Spinal cord (tissue), 10 donors: ENCODE measurements around the gene KCNJ15. TPM values are rescaled to one million over a fixed set of nuclear protein-coding genes. Genes with fewer than 3 reads are reported as not detected.
A peak's percentile ranks its signal among the peaks of the same experiment; 100 is the strongest.

Experiments used
- DNase-seq, 6 donors: peaks; one replicate each; pipeline versions ENCODE4 v3.0.0 to v3.0.0-alpha.2; 2013 to 2015; ENCODE audit warnings: low spot score in 6 of 6, low read depth in 4 of 6
- H3K27ac ChIP-seq: one replicate; pipeline ENCODE4 v1.5.1; 2013; ENCODE audit warnings: low read depth, low read length, control low read depth
- H3K27me3 ChIP-seq: one replicate; pipeline ENCODE4 v1.6.1; 2013; ENCODE audit warnings: low read length; ENCODE audit not compliant: control insufficient read depth, insufficient read depth
- H3K36me3 ChIP-seq: one replicate; pipeline ENCODE4 v1.6.1; 2013; ENCODE audit warnings: low read length; ENCODE audit not compliant: control insufficient read depth, insufficient read depth
- H3K4me1 ChIP-seq: one replicate; pipeline ENCODE4 v1.6.1; 2013; ENCODE audit warnings: low read length; ENCODE audit not compliant: control insufficient read depth, insufficient read depth
- H3K4me3 ChIP-seq: one replicate; pipeline ENCODE4 v1.5.1; 2013; ENCODE audit warnings: low read depth, low read length, control low read depth
- H3K9me3 ChIP-seq: one replicate; pipeline ENCODE4 v1.6.1; 2013; ENCODE audit warnings: low read length; ENCODE audit not compliant: control insufficient read depth, insufficient read depth
- WGBS: methylation state at CpG from one replicate; pipeline ENCODE4 v1.1.5; 2013; ENCODE audit warnings: missing lambda C conversion rate; ENCODE audit not compliant: insufficient coverage; 5-methylcytosine and 5-hydroxymethylcytosine counted together
- polyA plus RNA-seq, 2 donors: library from polyadenylated mRNA; unstranded; fragments of 120-200 nt; gene quantifications; one replicate each; pipeline ENCODE4 v1.2.1, GENCODE V29; 2013; ENCODE audit not compliant: insufficient read length in 2 of 2
- total RNA-seq, 2 donors: library from RNA; depleted of rRNA in 1 of 2; stranded (reverse); fragments of 120-200 nt in 1 of 2; fragments of >200 nt in 1 of 2; gene quantifications; one replicate each; pipeline versions ENCODE4 v1.2.3 to v1.2.4, GENCODE V29; 2013 to 2014
- donor health status: healthy.

KCNJ15 gene
- total and polyA plus RNA-seq, 4 donors = 0.11 to 1.9 (median 1.2) TPM

GRCh38 chr21:38301321-38302214, 44.8 kb downstream of the KCNJ15 start:
- no peaks in the 10 kb centered on the region for H3K9me3 ChIP-seq
- H3K27me3 ChIP-seq = no peaks in the 10 kb centered on the region
- H3K4me1 ChIP-seq = peaks cover 8% of the 10 kb centered on the region
- peak in 1 of 6 donors; percentile 36 for DNase-seq
- no peak overlapping the region for H3K4me3 ChIP-seq
- H3K27ac ChIP-seq = no peak overlapping the region
- no peaks in the 10 kb centered on the region for H3K36me3 ChIP-seq
- 81% methylated on average over 4 of the region's 15 CpGs for WGBS

GRCh38 chr21:38303300-38303699, 46.5 kb downstream of the KCNJ15 start:
- H3K4me3 ChIP-seq = no peak overlapping the region
- no peaks in the 10 kb centered on the region for H3K36me3 ChIP-seq
- 27% methylated on average over 2 of the region's 3 CpGs for WGBS
- H3K9me3 ChIP-seq = no peaks in the 10 kb centered on the region
- no peaks in the 10 kb centered on the region for H3K4me1 ChIP-seq
- no peak for DNase-seq
- no peak overlapping the region for H3K27ac ChIP-seq
- H3K27me3 ChIP-seq = no peaks in the 10 kb centered on the region

DNA sequence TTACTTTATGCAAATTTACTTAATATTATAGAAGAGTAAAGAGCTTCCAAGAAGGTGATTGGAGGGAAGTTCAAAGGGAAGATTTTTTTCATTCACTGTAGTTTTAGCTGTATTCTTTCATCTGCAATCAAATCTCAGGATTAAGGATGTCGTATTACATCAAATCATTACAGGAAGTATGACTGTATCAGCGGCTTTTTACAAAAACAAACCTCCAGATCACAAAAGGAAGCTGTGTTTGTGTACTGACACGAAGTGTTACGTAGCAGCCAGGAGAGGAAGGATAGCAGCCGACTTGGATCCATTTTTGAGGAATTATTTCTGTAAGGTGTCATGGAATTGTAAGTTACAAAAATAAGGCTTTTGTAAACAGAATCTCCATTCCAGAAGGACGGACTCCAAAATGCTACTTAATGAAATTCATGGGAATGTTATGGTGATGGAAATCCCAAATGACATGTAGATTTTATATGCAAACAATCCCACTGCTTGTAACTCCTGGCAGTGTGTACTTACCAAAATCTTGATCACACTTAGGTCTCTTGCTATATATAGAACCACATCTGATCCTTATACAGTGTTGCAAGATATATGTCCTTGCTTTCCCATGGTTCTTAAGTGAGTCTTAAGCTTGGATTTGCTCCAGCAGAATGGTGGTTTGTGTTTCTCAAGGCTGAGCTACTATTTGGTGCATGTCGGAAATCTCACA, 49.8 kb downstream of the KCNJ15 start:
- no peak overlapping the region for H3K27ac ChIP-seq

DNA sequence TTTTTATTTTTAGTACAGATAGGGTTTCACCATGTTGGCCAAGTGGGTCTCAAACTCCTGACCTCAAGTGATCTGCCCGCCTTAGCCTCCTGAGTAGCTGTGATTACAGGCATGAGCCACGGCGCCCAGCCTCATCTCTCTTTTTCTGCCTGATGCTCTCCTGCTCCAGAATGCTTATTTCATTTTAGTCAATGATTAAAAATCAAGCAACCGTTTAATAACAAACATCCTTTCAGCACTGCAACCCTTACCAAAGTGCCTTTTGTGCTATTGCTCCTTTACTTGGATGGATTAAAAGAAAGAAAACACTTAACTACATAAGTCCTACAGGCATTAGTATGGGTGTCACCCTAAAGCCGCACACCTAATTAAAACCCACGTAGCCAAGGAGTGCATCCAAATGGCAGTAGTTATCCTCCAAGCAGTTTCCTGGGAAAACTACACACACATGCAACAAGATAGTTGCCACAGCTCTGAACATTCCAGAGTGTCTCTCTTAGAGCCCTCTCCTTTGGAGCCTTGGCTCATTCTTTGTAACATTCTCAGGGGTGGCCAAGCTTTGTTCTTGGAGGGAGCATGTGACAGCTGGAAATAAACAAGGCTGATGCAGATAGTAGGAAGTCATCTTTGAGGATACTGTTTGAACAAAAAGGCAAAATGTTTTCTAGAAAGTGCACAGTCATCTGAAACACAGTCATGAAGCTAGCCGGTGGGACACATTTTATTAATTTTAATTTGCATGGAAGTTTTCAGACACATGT, 51.2 kb downstream of the KCNJ15 start:
- no peak overlapping the region for H3K27ac ChIP-seq
- no peak for DNase-seq
- 72% methylated on average over 4 of the region's 7 CpGs for WGBS

More for the DNA sequence above, 49.8 kb downstream of the KCNJ15 start:
- 100% methylated on average over 1 of the region's 7 CpGs for WGBS
- Histone ChIP-seq H3K36me3 (no peaks in the 10 kb centered on the region), H3K27me3 (no peaks in the 10 kb centered on the region), H3K4me3 (no peak overlapping the region), H3K9me3 (no peaks in the 10 kb centered on the region), H3K4me1 (no peaks in the 10 kb centered on the region)
- no peak for DNase-seq

DNA sequence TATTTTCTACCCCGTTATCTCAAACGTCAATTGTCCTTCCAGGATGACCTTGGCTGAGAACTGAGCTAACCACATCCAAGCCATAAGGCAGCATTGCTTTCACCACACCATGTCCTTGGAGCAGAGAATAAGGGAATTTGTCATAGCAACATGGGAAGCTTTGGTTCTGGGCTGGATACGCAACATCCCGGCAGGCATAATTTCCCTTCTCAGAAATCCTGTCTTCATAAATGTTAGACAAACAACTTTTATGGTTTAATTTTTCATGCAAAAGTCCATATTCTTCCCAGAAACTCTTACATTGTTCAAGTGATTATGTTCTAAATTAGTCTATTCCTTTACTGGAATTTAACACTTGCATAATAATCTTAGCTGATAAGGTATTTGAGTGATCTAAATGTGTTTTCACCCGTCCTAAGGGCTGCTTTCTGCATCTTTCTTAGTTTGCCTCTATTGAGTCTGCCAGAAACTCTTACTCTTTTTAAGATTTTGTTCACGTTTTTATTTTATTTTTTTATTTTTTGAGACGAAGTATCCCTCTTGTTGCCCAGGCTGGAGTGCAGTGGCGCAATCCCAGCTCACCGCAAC, 51.8 kb downstream of the KCNJ15 start:
- Histone ChIP-seq H3K4me3 (no peak overlapping the region), H3K27me3 (no peaks in the 10 kb centered on the region), H3K4me1 (no peaks in the 10 kb centered on the region), H3K36me3 (no peaks in the 10 kb centered on the region), H3K27ac (no peak overlapping the region), H3K9me3 (no peaks in the 10 kb centered on the region)
- no peak for DNase-seq
- 90% methylated on average over 2 of the region's 9 CpGs for WGBS

More for the DNA sequence above, 51.2 kb downstream of the KCNJ15 start:
- no peaks in the 10 kb centered on the region for H3K27me3 ChIP-seq
- H3K4me3 ChIP-seq = no peak overlapping the region
- H3K9me3 ChIP-seq = no peaks in the 10 kb centered on the region
- H3K36me3 ChIP-seq = no peaks in the 10 kb centered on the region
- H3K4me1 ChIP-seq = no peaks in the 10 kb centered on the region

DNA sequence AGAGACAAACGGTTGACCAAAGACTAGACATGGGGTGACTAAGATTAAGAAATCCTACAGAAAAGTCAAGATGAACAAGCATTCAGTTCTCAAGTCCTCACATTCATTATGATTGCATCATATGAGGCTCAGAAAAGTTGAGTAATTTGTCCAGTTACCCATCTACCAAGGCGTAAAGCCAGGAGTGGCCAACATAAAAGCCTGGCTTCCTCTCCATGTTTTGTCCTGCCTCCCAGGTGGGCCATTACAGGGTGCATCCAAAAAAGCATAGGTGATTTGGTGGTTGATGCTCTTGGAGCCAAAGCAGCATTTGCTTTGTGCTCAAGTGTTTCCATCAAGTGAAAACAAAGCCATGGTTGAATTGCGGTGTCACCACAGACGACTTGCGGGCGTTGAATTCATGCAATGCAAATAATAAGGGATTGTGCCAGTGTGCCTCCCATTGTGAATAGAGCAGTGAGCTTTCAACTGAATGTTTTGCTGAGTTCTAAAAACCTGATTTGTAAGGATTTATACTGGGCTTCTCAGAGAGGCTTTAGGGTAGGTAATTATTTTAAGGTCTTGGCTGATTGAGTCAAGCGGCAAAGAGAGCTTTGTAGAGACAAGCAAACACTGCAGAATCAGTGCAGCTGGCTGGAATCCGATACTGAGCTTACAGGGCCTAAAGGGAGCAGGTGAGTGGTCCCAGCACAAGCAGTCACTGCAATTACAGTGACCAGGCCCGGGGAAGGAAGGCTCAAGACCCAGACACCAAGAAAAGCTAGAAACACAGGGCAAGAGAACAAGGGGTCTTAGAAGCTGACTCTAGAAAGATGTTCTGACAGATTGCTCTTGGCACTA, 54.1 kb downstream of the KCNJ15 start:
- Histone ChIP-seq H3K4me3 (no peak overlapping the region), H3K27me3 (no peaks in the 10 kb centered on the region), H3K4me1 (peaks cover 2% of the 10 kb centered on the region), H3K27ac (no peak overlapping the region), H3K9me3 (no peaks in the 10 kb centered on the region), H3K36me3 (no peaks in the 10 kb centered on the region)
- peak in 1 of 6 donors; percentile 32 for DNase-seq
- 51% methylated on average over 7 of the region's 9 CpGs for WGBS

GRCh38 chr21:38311765-38312164, 55.0 kb downstream of the KCNJ15 start:
- whole genome bisulfite sequencing = 100% methylated on average over 1 of the region's 6 CpGs
- Histone ChIP-seq H3K4me3 (no peak overlapping the region), H3K36me3 (no peaks in the 10 kb centered on the region), H3K9me3 (no peaks in the 10 kb centered on the region), H3K27ac (no peak overlapping the region), H3K27me3 (no peaks in the 10 kb centered on the region), H3K4me1 (peaks cover 2% of the 10 kb centered on the region)
- DNase-seq = no peak

DNA sequence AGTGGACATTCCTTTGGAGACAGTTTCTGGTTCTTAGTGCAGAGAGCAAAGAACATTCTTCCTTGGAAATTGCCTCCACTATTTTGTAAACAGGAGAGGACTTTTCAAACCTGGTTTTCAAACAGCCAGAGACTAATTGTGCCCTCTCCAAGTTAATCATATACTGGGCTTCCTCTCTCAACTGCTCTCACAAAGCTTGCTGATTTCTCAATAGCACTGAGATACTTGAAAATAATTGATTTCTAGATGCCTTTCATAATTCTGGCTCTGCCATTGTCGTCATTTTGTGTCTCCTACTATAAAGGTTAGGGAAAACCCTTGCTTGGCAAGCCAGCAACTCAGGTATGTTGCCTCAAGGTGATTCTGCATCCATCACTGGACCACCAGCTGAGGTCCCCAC, 56.0 kb downstream of the KCNJ15 start:
- Histone ChIP-seq H3K36me3 (no peaks in the 10 kb centered on the region), H3K9me3 (no peaks in the 10 kb centered on the region), H3K27ac (no peak overlapping the region), H3K4me1 (peaks cover 2% of the 10 kb centered on the region), H3K4me3 (no peak overlapping the region), H3K27me3 (no peaks in the 10 kb centered on the region)
- WGBS = 80% methylated on average over 1 of the region's 1 CpG
- DNase-seq = no peak
